T-helper 2 cell (primary cell): ENCODE data around the gene TBC1D26.
A peak's percentile ranks its signal among the peaks of the same experiment; 100 is the strongest.
"Not testable (repeated sequence)": the region's sequence is repeated elsewhere in the genome, so short reads cannot be mapped to it uniquely, and the experiment has no call there.

Experiments
- DNase-seq, 5 experiments: peaks; one replicate each; pipeline versions ENCODE4 v3.0.0 to v3.0.0-alpha.2; 2012 to 2022
- total RNA-seq, 2 donors: gene quantifications; one replicate each; lab custom pipeline; 2026; lab: John Stamatoyannopoulos, UW

The TBC1D26 gene
- 0 reads per million in 2 donors for total RNA-seq

GRCh38 chr17:15731900-15732299, at the start of gene TBC1D26:
TSS of gene TBC1D26 (plus strand) at chr17:15732283. CDS start at chr17:15735349, 3,066 bp downstream.
- DNase-seq = not testable (repeated sequence)

GRCh38 chr17:15683135-15683534, 48.9 kb upstream of the TBC1D26 start:
- peak in 1 of 5 experiments; percentile 65 for DNase-seq

- DNase-seq = peak; percentile 60 to 81 (median 71)
Measured at GRCh38 chr17:15683824-15684478, 48.1 kb upstream of the TBC1D26 start, which contains the start of gene TRIM16. TSS of gene TRIM16 (minus strand) at chr17:15684311. CDS start at chr17:15651609, 32,702 bp downstream.

GRCh38 chr17:15687494-15687893, 44.6 kb upstream of the TBC1D26 start:
- not testable (repeated sequence) for DNase-seq

GRCh38 chr17:15698967-15699366, 33.1 kb upstream of the TBC1D26 start:
- peak in 1 of 5 experiments; percentile 0 for DNase-seq

- peak; percentile 66 to 98 (median 96) for DNase-seq
Measured at GRCh38 chr17:15699413-15699924, 32.6 kb upstream of the TBC1D26 start, which contains the start of gene ZNF286A. TSS of gene ZNF286A (plus strand) at chr17:15699752. CDS start at chr17:15700330, 578 bp downstream.

GRCh38 chr17:15699937-15700336, 32.1 kb upstream of the TBC1D26 start:
- DNase-seq = not testable (repeated sequence)

- not testable (repeated sequence) for DNase-seq
Measured at GRCh38 chr17:15704239-15704638, 27.8 kb upstream of the TBC1D26 start.

- not testable (repeated sequence) for DNase-seq
Measured at GRCh38 chr17:15704813-15705212, 27.3 kb upstream of the TBC1D26 start.

- not testable (repeated sequence) for DNase-seq
Measured at GRCh38 chr17:15708879-15709278, 23.2 kb upstream of the TBC1D26 start.

- not testable (repeated sequence) for DNase-seq
Measured at GRCh38 chr17:15716601-15717563, 15.2 kb upstream of the TBC1D26 start.

GRCh38 chr17:15730535-15730934, 1.5 kb upstream of the TBC1D26 start:
- not testable (repeated sequence) for DNase-seq

GRCh38 chr17:15733174-15733789, 1.2 kb downstream of the TBC1D26 start:
- not testable (repeated sequence) for DNase-seq

- not testable (repeated sequence) for DNase-seq
Measured at GRCh38 chr17:15736578-15736977, 4.5 kb downstream of the TBC1D26 start.

- DNase-seq = no peak
Measured at GRCh38 chr17:15738066-15738465, 6.0 kb downstream of the TBC1D26 start.

GRCh38 chr17:15739259-15739658, 7.2 kb downstream of the TBC1D26 start:
- DNase-seq = not testable (repeated sequence)

- not testable (repeated sequence) for DNase-seq
Measured at GRCh38 chr17:15740041-15740440, 8.0 kb downstream of the TBC1D26 start.

- DNase-seq = no peak
Measured at GRCh38 chr17:15740570-15741120, 8.6 kb downstream of the TBC1D26 start.

- DNase-seq = no peak
Measured at GRCh38 chr17:15741624-15742023, 9.5 kb downstream of the TBC1D26 start.

- DNase-seq = no peak
Measured at GRCh38 chr17:15742051-15742795, 10.1 kb downstream of the TBC1D26 start.

- no peak for DNase-seq
Measured at GRCh38 chr17:15742921-15743320, 10.8 kb downstream of the TBC1D26 start.
